ENCODE data around the gene PPFIBP1. TPM values are rescaled to one million over a fixed set of nuclear protein-coding genes. Genes with fewer than 3 reads are reported as not detected.
A peak's percentile ranks its signal among the peaks of the same experiment; 100 is the strongest.

Gene PPFIBP1
- total and polyA plus RNA-seq, 2 of the 4 experiments (the other 2 are of a cell fraction) = 30.4 to 72.2 TPM

DNA sequence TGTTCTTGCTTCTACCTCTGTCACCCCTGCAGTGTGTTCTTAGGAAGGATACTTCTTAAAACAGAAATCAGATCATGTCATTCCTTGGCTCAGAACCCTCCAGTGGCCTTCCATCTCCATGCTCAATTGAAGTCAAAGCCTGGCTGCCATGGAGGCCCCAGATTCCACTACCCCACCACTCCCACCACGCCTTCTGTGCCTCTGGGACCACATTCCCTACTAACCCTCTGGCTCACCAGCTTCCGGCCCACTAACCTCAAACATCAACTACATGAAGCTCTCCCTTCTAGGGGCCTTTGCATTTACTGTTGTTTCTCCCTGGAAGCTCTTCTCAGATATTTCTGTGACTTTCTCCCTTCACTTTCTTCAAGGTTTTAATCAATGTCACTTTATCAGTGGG, 96.1 kb downstream of the PPFIBP1 start:
- Histone ChIP-seq H2AFZ (replicated peaks; ENCODE audit: low read length, poor library complexity) (no peak overlapping the region), H3K18ac (ENCODE audit: low read depth, low read length) (no peak overlapping the region; the same call in 1 of the 2 replicates), H2AK9ac (replicated peaks; ENCODE audit: low read depth, low read length, poor library complexity) (peak overlapping the region; percentile 48), H2BK15ac (ENCODE audit: low read depth, low read length) (peak overlapping the region; percentile 81; the same call in 1 of the 3 replicates), H4K8ac (ENCODE audit: low read depth in 2 of 2, low read length in 2 of 2) (peak overlapping the region in 1 of 2 experiments; percentile 57; a peak in 1 of 4 replicates), H3K4ac (ENCODE audit: low read depth, low read length) (peak overlapping the region; percentile 85), H3K79me1 (ENCODE audit: low read depth in 1 of 2, low read length in 2 of 2) (peaks cover 35 to 67% of the 10 kb centered on the region in 2 experiments), H3K9me3 (ENCODE audit: control insufficient read depth, insufficient read depth, low read length) (no peaks in the 10 kb centered on the region), H3K27ac (ENCODE audit: insufficient read depth, low read length) (no peak overlapping the region; the same call in 1 of the 2 replicates), H3K56ac (ENCODE audit: extremely low read depth, insufficient read depth, low read length) (no peak overlapping the region), H2AK5ac (ENCODE audit: low read depth, low read length) (peak overlapping the region; percentile 95), H3K4me1 (ENCODE audit: control insufficient read depth, insufficient read depth, low read length) (peaks cover 16% of the 10 kb centered on the region), H3K23ac (ENCODE audit: low read depth, low read length) (peak overlapping the region; percentile 72; the same call in 1 of the 2 replicates), H3K36me3 (ENCODE audit: control insufficient read depth, insufficient read depth, low read length) (no peaks in the 10 kb centered on the region), H4K20me1 (ENCODE audit: insufficient read depth, low read length) (0 out of 2 replicates have a peak, but pooled peaks cover 4% of the 10 kb centered on the region), H2BK20ac (ENCODE audit: low read depth, low read length) (peak overlapping the region; percentile 90), H3K4me2 (ENCODE audit: low read depth, low read length) (no peak overlapping the region), H3K9me1 (ENCODE audit: insufficient read depth, low read length) (peaks cover 25% of the 10 kb centered on the region), H3K9ac (ENCODE audit: low read depth, low read length) (no peak overlapping the region), H4K91ac (ENCODE audit: insufficient read depth, low read depth, low read length) (peak overlapping the region; percentile 57), H3K14ac (replicated peaks; ENCODE audit: low read depth, low read length) (peak overlapping the region; percentile 78), H2BK5ac (ENCODE audit: low read depth, low read length, poor library complexity, severe bottlenecking) (peak overlapping the region; percentile 63), H3K27me3 (ENCODE audit: control insufficient read depth, insufficient read depth, low read length) (no peaks in the 10 kb centered on the region), H4K5ac (ENCODE audit: low read depth, low read length) (peak overlapping the region; percentile 51; the same call in 1 of the 2 replicates), H3K4me3 (ENCODE audit: insufficient read depth, low read depth, low read length) (no peak overlapping the region), H2BK120ac (ENCODE audit: low read depth, low read length) (peak overlapping the region; percentile 78; the same call in 1 of the 2 replicates)
- dilution Hi-C loops (cut with HindIII; ENCODE audit: low sequenced_read_pairs, unreplicated experiment) = no loop called here
- 83% methylated on average over 2 of the region's 2 CpGs; no CpG with 5 or more reads in 1 of the 2 experiments for WGBS, 2 experiments (ENCODE audit: extremely low coverage in 2 of 2, insufficient read length in 1 of 2)
- intact Hi-C loops (cut with micrococcal nuclease) = no loop called here
- ChIA-PET POLR2A (ENCODE audit: unreplicated experiment) (no interaction called here), CTCF (no interaction called here)
- in situ Hi-C loops (cut with MboI; ENCODE audit: low sequenced_read_pairs) = no loop called here
- TF ChIP-seq CHD1 (IDR thresholded peaks at IDR 0.05; ENCODE audit: low read depth, low read length) (no peak), MAFK (IDR thresholded peaks at IDR 0.05; ENCODE audit: low read depth, low read length) (no peak), RCOR1 (IDR thresholded peaks at IDR 0.05; ENCODE audit: insufficient replicate concordance, low read length) (no peak), BHLHE40 (IDR thresholded peaks at IDR 0.05; ENCODE audit: low read depth, low read length) (no peak), SMC3 (IDR thresholded peaks at IDR 0.05; ENCODE audit: low read depth, low read length) (no peak), MAZ (IDR thresholded peaks at IDR 0.05; ENCODE audit: borderline replicate concordance, low read depth, low read length) (no peak), RFX5 (IDR thresholded peaks at IDR 0.05; ENCODE audit: low read depth, low read length) (no peak), RAD21 (IDR thresholded peaks at IDR 0.05; ENCODE audit: low read length) (no peak), FOS (IDR thresholded peaks at IDR 0.05; ENCODE audit: low read depth, low read length) (no peak), NFE2L2 (IDR thresholded peaks at IDR 0.05; ENCODE audit: low read depth, low read length) (no peak)
- TF ChIP-seq, protein P1, sequence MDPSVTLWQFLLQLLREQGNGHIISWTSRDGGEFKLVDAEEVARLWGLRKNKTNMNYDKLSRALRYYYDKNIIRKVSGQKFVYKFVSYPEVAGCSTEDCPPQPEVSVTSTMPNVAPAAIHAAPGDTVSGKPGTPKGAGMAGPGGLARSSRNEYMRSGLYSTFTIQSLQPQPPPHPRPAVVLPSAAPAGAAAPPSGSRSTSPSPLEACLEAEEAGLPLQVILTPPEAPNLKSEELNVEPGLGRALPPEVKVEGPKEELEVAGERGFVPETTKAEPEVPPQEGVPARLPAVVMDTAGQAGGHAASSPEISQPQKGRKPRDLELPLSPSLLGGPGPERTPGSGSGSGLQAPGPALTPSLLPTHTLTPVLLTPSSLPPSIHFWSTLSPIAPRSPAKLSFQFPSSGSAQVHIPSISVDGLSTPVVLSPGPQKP (IDR thresholded peaks at IDR 0.05; ENCODE audit: borderline replicate concordance, low read depth, low read length) = no peak
- TF ChIP-seq, protein P2, sequence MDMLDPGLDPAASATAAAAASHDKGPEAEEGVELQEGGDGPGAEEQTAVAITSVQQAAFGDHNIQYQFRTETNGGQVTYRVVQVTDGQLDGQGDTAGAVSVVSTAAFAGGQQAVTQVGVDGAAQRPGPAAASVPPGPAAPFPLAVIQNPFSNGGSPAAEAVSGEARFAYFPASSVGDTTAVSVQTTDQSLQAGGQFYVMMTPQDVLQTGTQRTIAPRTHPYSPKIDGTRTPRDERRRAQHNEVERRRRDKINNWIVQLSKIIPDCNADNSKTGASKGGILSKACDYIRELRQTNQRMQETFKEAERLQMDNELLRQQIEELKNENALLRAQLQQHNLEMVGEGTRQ (IDR thresholded peaks at IDR 0.05; ENCODE audit: low read depth, low read length) = no peak
- TF ChIP-seq, protein P3, sequence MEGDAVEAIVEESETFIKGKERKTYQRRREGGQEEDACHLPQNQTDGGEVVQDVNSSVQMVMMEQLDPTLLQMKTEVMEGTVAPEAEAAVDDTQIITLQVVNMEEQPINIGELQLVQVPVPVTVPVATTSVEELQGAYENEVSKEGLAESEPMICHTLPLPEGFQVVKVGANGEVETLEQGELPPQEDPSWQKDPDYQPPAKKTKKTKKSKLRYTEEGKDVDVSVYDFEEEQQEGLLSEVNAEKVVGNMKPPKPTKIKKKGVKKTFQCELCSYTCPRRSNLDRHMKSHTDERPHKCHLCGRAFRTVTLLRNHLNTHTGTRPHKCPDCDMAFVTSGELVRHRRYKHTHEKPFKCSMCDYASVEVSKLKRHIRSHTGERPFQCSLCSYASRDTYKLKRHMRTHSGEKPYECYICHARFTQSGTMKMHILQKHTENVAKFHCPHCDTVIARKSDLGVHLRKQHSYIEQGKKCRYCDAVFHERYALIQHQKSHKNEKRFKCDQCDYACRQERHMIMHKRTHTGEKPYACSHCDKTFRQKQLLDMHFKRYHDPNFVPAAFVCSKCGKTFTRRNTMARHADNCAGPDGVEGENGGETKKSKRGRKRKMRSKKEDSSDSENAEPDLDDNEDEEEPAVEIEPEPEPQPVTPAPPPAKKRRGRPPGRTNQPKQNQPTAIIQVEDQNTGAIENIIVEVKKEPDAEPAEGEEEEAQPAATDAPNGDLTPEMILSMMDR (conservative IDR thresholded peaks at IDR 0.05; ENCODE audit: low read depth, low read length) = no peak
- DNase-seq (no peak), ATAC-seq (ENCODE audit: low read depth) (no peak)
- BruUV-seq (replicated peaks) = no TSS peak

All from IMR-90 (cell line).